ENCODE data around the gene GATAD2B.

GATAD2B gene

DNA sequence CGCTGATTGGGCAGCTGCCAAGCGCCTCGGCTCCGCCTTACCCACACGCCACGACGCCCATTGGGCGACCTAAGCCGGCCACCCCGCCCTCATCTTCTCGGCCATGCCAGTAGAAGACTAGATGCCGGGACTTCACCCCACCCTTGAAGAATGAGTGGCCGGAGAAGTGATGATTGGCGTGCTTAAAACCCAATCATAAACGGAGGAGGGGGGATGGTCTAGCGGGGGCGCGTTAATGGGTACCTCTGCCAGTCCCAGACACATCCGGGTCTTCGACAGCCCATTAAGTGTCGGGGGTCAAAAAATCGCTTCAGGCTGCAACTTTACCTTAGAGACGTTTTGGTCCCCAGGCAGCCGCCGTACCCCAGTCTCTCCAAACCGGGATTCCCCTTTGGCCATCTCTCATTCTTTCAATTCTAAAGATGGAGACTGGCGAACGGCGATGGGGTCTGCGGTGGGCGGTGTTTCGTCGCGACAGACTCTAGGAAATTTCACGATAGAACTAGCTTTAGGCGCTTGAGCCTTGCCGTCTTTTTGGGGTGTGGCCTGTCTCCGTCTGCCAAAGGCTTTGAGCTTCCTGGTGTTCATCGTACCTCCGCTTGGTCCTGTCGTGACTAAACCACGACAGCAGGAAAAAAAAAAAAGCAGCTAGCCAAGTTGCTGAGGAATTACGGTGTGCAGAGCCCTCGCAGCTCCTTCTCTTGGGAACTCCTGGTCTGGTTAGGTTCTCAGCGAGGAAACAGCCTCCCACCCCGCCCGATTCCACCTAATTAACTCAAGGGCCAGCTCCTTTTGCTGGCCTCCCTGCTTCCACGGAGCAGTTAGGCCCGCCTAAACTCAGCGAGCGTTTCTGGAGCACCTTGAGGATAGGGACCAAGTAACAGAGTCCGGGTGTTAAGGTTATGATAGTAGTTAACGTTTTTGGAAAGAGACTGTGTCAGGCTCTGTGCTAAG lies at the start of gene GATAD2B:
Gene GATAD2B, minus strand, starts transcription at position 1 of the 954 bp plus-strand sequence. CDS start 94,625 bp downstream, outside the sequence.
- DNase-seq: peak; percentile 99

DNA sequence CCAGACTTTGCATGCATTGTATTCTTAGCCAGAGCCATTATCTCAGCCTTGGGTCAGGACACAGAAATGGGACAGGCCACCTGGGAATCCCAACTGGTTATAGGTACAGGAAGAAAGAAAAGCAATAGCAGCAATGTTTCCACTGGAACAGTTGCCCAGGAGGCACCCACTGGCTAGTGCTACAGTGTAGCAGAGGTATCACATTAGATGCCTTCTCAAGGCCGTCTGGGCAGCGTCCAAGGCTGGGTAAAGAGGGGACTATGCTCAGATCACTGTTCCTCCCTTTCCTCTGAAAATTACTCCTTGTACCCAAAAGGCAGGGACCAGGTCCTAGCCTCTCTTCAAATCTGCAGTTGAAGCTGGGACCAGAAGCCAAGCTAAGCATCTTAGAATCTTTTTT lies 47.6 kb upstream of the GATAD2B start:
- DNase-seq: no peak

DNA sequence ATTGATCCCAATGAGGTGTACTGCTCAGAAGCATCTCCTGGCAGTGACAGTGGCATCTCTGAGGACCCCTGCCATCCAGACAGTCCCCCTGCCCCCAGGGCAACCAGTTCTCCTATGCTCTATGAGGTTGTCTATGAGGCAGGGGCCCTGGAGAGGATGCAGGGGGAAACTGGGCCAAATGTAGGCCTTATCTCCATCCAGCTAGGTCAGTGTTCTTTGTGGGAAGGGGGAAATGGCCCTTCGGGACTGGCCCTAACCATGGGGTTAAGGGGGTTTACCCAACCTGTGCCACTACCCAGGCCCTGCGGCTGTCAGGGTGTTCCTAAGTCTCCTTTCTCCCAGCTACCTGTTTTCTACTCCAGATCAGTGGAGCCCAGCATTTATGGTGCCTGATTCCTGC lies 46.2 kb upstream of the GATAD2B start:
- no peak for DNase-seq

DNA sequence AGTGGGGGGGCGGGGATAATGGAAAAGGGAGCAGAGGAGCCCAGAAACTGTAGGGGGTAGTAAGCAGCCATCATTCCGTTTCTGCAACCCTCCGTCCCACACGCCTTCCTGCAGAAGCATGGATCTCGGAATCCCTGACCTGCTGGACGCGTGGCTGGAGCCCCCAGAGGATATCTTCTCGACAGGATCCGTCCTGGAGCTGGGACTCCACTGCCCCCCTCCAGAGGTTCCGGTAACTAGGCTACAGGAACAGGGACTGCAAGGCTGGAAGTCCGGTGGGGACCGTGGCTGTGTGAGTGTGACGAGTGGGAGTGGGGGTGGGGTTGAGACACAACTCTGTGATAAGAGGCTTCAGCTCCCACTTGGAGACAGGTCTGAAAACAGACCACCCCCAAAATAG lies 45.6 kb upstream of the GATAD2B start:
- DNase-seq: no peak

DNA sequence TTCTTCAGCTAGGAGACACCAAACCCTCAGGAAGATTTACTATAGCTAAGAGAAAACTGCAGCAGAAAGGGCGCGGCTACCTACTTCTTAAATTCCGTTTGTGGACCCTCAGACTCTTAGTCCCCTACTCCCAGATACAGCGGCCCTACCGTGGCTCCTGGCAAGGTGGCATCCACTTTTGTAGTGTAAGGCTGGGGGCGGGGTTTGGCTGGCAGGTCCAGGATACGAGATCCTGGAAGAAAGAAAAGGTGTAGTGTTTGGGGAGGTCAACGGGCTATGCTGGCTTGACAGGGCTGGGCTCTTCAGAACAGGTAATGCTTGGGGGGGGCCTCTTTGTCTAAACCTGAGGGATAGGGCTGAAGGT lies 45.2 kb upstream of the GATAD2B start:
- DNase-seq: peak; percentile 67

DNA sequence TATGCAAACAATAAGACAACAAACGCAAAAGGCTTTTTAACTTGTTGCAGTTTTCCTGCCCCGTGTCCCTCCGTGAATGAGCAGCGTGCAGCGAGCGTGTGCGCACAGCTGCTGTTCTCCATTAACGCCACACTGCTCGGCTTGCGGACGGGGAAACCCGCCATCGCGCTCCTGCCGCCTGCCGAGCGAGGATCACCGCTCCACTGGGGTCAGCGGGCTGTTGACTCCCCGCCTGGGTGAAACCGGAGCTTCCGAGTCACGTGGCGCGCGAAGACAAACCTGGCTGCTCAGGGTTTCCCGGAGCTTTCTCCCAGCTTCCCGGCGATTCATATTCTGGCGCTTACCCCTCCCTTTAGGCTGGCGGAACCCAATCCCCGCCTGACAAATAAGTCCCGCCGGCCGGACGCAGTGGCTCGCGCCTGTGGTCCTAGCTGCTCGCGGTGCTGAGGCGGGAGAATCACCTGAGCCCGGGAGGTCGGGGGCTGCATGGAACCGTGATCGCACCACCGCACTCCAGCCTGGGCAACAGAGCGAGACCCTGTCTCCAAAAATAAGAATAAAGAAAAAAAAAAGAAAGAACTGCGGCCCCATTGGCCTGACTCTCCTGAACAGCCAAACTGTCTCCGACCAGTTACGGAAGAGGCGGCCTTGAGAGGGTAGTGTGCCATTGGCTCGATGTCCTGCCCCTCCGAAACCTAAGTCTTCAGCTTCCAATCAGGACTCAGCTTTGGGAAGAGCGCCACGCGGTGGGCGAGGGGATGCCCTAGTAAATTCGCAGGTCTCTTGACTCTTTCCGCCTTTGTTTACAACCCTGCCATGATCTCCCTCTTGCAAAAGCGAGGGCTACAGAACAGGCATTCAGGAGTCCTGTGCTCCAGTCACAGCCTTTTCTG lies 44.6 kb upstream of the GATAD2B start, which contains the start of gene CREB3L4:
Gene CREB3L4, plus strand, starts transcription at position 796 of the 893 bp plus-strand sequence. CDS start 624 bp downstream, outside the sequence.
- DNase-seq: peak; percentile 96

DNA sequence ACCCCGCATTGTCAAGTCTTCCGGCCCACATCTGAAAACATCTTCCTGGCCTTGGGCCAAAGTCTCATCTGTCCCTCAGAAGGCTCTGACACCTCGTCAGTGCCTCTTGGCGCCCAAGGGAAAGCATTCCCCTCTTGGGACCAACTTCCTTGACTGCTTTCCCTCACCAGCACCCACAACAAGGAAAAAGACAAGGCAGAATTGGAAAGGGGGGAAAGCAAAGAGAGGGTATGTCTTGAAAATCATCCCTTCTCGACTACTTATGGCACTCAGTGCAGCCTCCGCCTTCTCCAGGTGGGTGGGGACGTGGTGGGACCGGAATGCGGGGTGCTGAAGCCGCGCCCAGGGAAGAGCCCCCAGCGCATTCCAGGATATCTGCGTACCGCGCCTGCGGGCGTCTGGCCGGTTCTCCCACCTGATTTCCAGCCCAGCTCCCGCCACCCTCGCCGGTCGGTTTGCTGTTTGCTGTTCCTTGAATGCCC lies 41.1 kb upstream of the GATAD2B start:
- no peak for DNase-seq

DNA sequence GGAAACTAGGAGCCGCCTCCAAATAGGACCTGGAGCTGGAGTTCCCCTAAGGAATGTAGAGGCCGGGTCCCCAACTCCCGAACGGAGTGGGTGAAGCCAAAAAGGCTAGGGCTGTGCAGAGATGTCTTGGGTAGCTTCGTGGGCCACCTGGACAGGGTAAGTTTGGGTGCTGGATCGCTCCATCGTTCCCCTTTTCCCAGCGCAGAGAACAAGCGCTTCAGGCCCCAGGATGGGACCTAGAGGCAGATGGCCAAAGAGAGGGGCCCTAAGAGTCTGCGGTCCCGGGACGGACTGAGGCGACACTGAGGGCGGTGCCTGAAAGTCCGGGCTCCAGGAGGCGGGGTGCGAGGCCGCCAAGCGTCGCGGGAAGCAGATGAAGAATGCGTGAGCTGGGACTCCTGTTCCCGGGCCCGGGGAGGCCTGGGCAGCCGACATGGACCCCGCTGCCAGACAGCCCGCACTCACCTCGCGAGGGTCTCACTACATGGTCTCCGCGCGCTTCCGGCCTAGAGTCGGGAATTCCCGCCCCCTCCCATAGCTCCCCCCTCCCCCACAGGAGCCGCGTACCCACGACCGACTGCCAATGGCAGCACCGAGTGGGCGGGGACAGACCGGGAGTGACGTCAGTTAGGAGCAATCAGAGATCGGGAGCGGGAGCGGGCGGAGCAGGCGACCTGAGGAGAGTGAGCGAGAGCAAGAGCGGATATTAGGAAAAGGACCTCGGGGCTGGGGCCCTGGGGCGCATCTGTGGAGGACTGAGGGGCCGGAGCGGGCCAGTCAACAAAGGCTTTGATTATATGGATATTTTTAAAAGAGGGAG lies 40.5 kb upstream of the GATAD2B start, which contains the start of gene SLC39A1:
Gene SLC39A1, minus strand, starts transcription at position 508 of the 820 bp plus-strand sequence. CDS start 822 bp downstream, outside the sequence.
- DNase-seq: peak; percentile 96

DNA sequence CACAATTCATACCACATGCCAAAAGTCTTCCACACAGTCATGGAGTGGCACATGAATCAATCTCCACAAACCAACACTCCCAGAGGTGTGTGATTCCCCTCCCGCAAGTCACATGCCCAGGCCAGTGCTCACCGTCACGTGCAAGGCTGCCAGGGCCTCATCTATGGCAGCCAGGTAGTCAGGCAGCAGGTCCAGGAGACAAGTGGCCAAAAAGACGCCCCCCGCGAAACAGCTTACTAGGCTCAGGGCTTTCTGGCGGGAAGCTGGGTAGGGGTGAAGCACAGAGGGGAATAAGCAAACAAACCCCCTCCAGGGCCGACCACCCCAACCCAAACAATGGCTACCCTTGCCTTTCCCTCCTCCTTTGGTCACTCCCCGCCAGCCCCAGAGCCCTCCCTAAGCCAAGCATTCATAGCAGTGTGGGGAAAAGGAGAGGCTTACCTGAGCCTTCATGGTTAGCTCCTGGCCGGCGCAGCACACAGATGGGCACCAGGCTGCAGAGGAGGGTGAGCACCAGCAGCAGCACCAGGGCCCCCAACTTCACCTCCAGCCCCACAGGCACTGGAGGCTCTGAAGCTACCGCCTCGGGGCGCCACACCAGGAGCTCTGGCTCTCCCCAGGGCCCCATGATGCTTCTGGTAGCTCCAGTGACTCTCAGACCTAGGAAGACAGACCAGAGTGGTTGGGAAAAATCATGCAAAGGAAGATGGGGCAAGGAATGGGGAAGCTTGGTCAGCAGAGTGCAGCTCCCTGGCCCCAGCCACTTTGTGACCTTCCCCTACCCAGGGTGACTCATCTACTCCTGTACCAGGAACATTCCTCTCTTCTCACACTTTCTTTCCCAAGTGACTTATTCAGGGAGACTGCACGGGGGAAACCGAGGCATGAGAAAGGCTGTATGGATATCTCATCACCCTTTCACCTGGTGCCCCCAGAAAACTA lies 39.6 kb upstream of the GATAD2B start:
- no peak for DNase-seq

DNA sequence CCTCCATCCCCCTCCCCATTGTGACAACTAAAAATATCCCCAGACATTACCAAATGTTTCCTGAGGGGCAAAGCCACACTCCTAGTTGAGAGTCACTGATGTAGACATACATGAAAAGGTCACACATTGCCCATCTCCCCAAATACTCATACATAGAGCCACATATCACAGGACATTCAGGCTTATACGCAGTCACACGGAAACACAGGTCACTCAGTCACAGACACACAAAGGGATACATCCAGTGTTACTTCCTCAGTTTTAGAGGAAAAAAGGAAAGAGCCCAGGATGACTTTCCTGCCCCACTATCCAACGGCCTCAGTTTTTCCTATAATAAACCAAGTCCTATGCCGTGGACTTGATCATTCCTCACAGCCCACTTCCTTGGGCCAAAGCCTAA lies 38.6 kb upstream of the GATAD2B start:
- DNase-seq: no peak

DNA sequence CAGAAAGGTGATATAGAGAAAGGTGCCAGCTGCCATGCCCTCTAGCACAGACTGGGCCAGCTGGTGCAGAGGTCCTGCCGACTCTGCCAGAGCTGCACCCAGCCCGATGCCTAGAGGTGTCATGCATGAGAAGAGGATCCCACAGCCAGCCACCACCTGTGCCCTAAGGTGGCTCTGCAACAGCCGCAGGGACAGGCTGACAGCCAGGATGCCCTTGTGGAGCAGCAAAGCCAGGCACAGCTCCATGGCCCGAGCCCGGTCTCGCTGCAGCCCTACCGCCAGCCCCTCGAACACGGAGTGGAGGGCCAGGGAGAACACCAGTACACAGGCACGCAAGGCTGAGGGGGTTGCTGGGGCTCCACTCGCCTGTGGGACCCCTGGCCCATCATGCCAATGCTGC lies 37.4 kb upstream of the GATAD2B start:
- no peak for DNase-seq

DNA sequence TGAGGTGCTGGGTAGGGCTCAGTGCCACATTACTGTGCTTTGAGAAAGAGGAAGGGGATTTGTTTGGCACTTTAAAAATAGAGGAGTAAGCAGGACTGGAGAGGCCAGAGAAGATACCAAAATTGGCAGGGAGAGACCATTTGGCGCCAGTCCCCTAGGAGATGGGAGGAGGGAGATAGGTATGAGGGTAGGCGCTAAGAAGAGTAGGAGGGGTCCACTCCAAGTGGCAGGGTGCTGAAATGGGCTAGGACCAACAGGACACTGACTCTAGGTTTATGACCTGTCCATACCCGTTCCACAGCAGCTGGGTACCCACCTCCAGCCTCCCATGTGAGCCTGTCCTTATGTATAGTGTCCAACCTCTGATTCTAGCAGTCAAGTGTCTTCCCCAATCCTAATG lies 36.7 kb upstream of the GATAD2B start:
- no peak for DNase-seq

DNA sequence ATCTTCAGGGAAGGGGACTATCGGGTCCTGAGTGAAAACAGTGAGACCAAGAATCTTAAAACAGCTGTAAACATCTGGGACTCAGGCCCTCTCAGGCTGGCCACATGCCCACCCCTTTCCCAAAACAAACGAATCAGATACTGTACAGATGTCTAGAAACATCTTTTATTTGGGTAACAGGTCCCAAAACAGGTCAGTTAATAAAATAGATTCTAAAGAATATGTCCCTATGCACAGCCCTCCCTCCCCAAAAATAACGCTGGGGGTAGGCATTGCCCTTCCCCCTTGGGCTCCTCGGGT lies 36.1 kb upstream of the GATAD2B start:
- DNase-seq: no peak

DNA sequence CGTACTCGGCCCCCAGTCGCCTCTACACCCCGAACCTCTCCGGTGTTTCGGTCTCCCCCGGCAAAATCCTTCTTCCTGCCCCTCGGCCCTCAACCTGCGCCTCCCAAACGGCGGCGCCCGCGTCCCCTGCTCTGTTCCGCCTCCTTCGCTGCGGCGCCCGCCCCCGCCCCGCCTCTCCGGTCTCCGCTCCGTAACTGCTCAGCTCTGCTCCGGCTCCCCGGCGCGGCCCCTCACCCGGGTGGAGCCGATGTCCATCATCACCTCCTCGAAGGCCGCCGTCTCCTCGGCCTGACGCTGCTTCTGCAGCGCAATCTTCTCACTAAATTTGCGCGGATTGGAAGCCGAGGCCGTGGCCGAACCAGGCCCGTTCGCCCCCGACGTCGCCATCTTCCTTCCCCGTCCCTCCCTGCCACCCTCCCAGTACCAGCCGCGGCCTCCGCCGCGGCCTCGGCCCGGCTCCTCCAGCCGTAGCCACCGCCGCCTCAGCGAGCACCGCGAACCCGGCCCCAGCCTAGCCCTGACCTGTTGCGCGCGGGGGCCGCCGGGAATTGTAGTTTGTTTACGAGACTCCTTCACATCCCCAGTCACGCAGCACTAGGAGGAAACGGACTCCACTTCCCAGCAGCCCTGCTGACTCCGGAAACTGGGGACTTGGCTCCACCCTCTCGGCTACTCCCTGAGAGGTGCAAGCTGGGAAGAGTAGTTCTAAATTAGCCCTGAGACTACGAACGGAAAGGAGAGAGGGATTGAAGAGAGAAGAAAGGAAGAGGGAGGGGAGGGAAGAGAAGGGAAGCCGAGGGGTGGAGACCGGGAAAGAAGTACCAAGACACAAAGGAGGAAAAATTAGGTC lies 35.6 kb upstream of the GATAD2B start, which contains the start of gene CRTC2:
Gene CRTC2, minus strand, starts transcription at position 502 of the 850 bp plus-strand sequence. Its CDS starts 115 bp downstream, at position 387.
- peak; percentile 97 for DNase-seq

DNA sequence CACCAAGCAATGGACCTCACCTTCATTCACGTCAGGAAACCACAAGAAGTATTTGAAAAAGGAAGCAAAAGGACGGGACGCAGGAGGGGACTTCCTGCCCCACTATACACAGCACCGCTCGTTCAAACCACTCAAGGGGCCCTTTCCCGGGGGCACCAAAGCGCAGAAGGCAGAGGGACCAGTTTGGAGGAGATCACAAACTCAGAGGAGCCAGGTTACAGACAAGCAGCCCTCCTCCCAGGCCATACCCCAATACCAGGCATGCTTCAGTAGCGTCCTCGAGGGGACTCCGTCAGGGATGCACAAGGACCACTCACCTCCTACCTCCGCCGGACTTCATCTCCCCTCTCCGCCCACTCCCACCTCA lies 35.0 kb upstream of the GATAD2B start:
- DNase-seq: no peak

DNA sequence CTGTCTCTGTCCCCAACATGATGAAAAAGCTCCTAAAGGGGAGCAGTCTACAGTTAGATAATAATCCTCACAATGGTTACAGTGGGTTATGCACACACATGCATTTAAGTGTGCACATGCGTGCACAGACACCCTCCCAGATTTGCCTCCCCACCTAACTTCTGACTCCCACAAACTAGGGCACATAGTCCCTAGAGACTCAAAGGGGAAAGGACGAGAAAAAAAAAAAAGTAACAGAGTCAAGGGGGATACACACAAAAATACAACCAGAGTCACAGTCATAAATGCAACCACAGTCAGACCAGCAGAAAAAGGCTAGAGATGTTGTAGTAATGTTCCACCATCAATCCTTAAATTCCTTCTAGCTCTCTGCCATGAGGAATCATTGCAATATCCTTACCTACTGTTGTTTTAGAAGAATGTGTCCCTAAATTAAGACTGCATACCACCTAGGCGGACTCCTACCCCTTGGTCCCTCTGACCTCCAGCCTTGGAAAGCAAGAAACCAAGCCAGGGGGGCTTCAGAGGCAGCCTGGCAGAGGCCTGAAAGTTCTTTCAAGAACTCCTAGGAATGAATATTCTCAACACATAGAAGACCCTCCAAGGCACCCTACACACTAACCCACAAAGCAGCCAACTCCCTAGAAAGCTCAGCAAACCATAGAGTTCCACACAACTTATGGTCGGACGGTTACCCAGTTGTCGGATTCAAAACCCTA lies 34.4 kb upstream of the GATAD2B start:
- no peak for DNase-seq

DNA sequence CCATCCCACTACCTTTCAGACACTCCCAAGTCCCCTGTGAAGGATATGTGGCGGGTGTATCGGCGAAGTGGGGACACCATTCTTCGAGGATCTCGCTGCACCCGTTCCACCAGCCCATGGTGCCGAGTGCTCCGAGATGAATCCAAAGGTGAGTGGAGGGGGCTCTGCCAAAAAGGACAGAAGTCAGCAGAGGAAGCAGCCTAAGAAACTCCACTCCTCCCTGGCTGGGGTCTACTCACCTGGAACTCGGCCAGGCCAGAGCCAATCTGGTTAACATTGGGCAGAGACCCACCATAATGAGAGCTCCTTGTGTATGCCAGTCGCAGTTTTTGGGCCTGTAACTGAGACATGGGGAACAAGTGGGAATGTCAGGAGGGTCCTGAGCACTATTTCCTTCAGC lies 32.1 kb upstream of the GATAD2B start:
- DNase-seq: no peak

DNA sequence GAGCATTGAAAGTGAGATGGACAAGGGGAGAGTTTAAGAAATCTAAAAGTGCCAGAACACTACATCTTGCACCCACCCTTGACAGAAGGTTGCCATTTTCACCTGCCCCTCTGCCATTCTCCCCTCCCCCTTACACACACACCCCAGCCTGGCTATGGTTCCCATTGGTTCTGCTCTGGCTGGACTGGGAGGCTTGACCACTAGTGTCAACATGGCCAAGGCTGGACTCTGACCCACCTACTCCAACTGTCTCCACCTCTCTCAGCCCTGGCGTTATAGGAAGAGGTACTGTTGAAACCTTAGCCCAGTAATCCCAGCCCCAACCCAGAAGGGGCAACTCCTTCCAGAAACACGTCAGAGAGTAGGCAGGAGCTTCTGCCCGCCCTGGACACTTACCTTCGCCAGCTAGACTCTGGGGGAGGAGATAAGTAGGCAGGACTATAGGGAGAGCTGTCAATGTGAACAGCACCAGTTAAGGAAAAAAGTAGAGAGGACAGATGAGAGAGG lies 31.1 kb upstream of the GATAD2B start:
- no peak for DNase-seq

DNA sequence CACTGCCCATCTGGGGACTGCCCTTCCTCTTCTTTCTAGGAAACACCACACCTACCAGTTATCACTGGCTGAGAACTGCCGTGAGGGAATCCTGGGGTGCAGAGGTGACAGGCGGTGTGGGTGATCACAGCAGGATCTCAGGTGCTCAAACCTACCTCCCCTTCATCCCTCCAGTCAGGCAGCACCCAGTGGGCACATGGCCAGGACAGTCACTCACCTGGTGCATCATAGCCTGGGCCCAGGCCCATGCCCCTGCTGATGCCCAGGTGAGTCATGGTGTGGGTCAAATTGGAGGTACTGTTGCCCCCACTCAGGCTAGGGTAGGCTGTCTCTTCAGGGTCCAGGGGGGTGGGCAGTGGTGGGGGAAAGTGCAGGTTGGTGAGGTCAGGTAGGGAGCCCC lies 29.0 kb upstream of the GATAD2B start:
- no peak for DNase-seq

All from NCI-H2029 (cell line).